Measurements from ENCODE around the gene PNISR. TPM values are rescaled to one million over a fixed set of nuclear protein-coding genes. Genes with fewer than 3 reads are reported as not detected.
A peak's percentile ranks its signal among the peaks of the same experiment; 100 is the strongest.

Gene PNISR
- total RNA-seq, 8 experiments from 2014 or later, result 81.8 to 232 (median 134) TPM

- ATAC-seq (replicated peaks in 6 of 8), result peak; percentile 81 to 86 (median 84)
- Histone ChIP-seq H3K4me1 (replicated peaks in 1 of 2) (peaks cover 9 to 21% of the 10 kb centered on the region in 2 donors), H3K4me3 (peak within 1 kb of the TSS; percentile 52 to 79 (median 63)), H3K27ac (peak within 1 kb of the TSS; percentile 69 to 85)
- whole genome bisulfite sequencing, 10 experiments, result 0% methylated on average over 1 to 4 of the region's 108 CpGs; no CpG with 5 or more reads in 4 of the 10 experiments
- in situ Hi-C loops (cut with MboI; ENCODE audit: low pct_unique_long_range_greater_than_20kb in 2 of 9, low sequenced_read_pairs in 9 of 9, unreplicated experiment in 9 of 9), result no loop called here
Measured at GRCh38 chr6:99349171-99350141, 75.7 kb downstream of the PNISR start, which contains the start of gene FAXC. Gene FAXC, minus strand, starts transcription at chr6:99349674. Its CDS starts 302 bp downstream, at chr6:99349372.

- ATAC-seq (replicated peaks in 6 of 8), result peak in 4 of 8 experiments; percentile 10 to 30 (median 22)
- H3K4me3 ChIP-seq, result peak overlapping the region; percentile 52 to 79 (median 63)
- in situ Hi-C loops (cut with MboI; ENCODE audit: low pct_unique_long_range_greater_than_20kb in 2 of 9, low sequenced_read_pairs in 9 of 9, unreplicated experiment in 9 of 9), result no loop called here
- peaks cover 9 to 31% of the 10 kb centered on the region in 2 donors for H3K4me1 ChIP-seq (replicated peaks in 1 of 2)
- WGBS, 10 experiments, result 14 to 92% (median 55%) methylated on average over 3 to 20 of the region's 25 CpGs
- peak overlapping the region; percentile 69 to 85 for H3K27ac ChIP-seq
Measured at GRCh38 chr6:99348288-99349170, 76.6 kb downstream of the PNISR start.

Other genes with a start within 250 kb of the PNISR start
- gene FAXC, start 75.6 kb downstream of the PNISR start, total RNA-seq, result 10 to 100 TPM in 5 of 8 experiments, 1 to 10 TPM in 1, under 1 TPM in 2; 0.31 to 33.3 (median 21.2) TPM
- gene COQ3, start 31.1 kb downstream of the PNISR start, total RNA-seq, result 10 to 100 TPM in 2 of 8 experiments, 1 to 10 TPM in 6; 5.2 to 17.7 (median 7.2) TPM
- 10 to 100 TPM in 7 of 8 experiments, 1 to 10 TPM in 1; 6.3 to 27.3 (median 12.5) TPM for gene USP45, start 90.1 kb upstream of the PNISR start, total RNA-seq
- gene CCNC, start 143.4 kb upstream of the PNISR start, total RNA-seq, result 10 to 100 TPM; 29.7 to 68.5 (median 41.9) TPM
- gene PRDM13, start 181.5 kb upstream of the PNISR start, total RNA-seq, result under 1 TPM in 5 of 8 experiments, not detected in 3; 0.05 to 0.28 (median 0.13) TPM